Gastrocnemius medialis (tissue), 4 donors: ENCODE measurements around the gene CAMK4. TPM values are rescaled to one million over a fixed set of nuclear protein-coding genes. Genes with fewer than 3 reads are reported as not detected.

Source experiments
- ATAC-seq, 2 donors: fragments of 150-250 bp; one replicate each; pipeline ENCODE4 v1.9.1; 2016
- DNase-seq, 2 donors: peaks; one replicate each; pipeline ENCODE4 v3.0.0-alpha.2; 2019
- H3K27ac ChIP-seq, 4 donors: fragments of 200-600 bp; sonication (generic); 1 replicate in 1 of 4; 2 replicates in 3 of 4; pipeline ENCODE4 v1.5.1; 2016 to 2018; ENCODE audit warnings: mild to moderate bottlenecking in 2 of 4, moderate library complexity in 1 of 4
- H3K27me3 ChIP-seq, 3 donors: fragments of 200-600 bp; sonication (generic) in 2 of 3; 1 replicate in 1 of 3; 2 replicates in 2 of 3; pipeline versions ENCODE4 v1.5.1 to v1.6.0; 2016 to 2019; ENCODE audit warnings: mild to moderate bottlenecking in 1 of 3, moderate library complexity in 1 of 3
- H3K36me3 ChIP-seq, 2 donors: fragments of 200-600 bp; sonication (generic) in 1 of 2; one replicate each; pipeline ENCODE4 v1.5.1; 2017 to 2018
- H3K4me1 ChIP-seq, 2 donors: fragments of 200-600 bp; sonication (generic) in 1 of 2; one replicate each; pipeline ENCODE4 v1.5.1; 2016 to 2017; ENCODE audit warnings: mild to moderate bottlenecking in 2 of 2
- H3K4me3 ChIP-seq, 4 donors: fragments of 200-600 bp; sonication (generic) in 3 of 4; 1 replicate in 1 of 4; 2 replicates in 3 of 4; pipeline ENCODE4 v1.5.1; 2016 to 2019; ENCODE audit warnings: mild to moderate bottlenecking in 2 of 4
- H3K9me3 ChIP-seq, 3 donors: fragments of 200-600 bp; sonication (generic) in 2 of 3; 1 replicate in 1 of 3; 2 replicates in 2 of 3; pipeline ENCODE4 v1.5.1; 2016 to 2019
- CTCF ChIP-seq, 5 experiments: fragments of 450-650 bp in 3 of 5; fragments of 200-600 bp in 2 of 5; sonication (generic) in 2 of 5; IDR thresholded peaks in 4 of 5; conservative IDR thresholded peaks in 1 of 5; 1 replicate in 4 of 5; 2 replicates in 1 of 5; pipeline ENCODE4 v1.5.1; 2016 to 2019; ENCODE audit warnings: antibody characterized with exemption in 5 of 5, mild to moderate bottlenecking in 3 of 5, moderate library complexity in 3 of 5
- POLR2A ChIP-seq, 2 donors: fragments of 450-650 bp; IDR thresholded peaks; one replicate each; pipeline ENCODE4 v1.6.1; 2017; ENCODE audit warnings: antibody characterized with exemption in 2 of 2, mild to moderate bottlenecking in 2 of 2, moderate library complexity in 2 of 2
- in situ Hi-C, 4 donors: fragments of 200-750 bp; cut with MboI; loops; one replicate each; pipeline versions ENCODE4 v1.15.0 to v1.8.0; 2017; ENCODE audit warnings: low sequenced_read_pairs in 4 of 4
- intact Hi-C: fragments of 100-400 bp; cut with DNase I; formaldehyde crosslinking; loops from one replicate; pipeline ENCODE4 v1.15.1; 2023; ENCODE audit warnings: low total_unique reads
- total RNA-seq, 4 donors: library from RNA; depleted of rRNA; stranded (reverse); fragments of >200 nt; gene quantifications; one replicate each; pipeline versions ENCODE4 v1.1.0 to v1.2.3, GENCODE V29; 2016

Gene CAMK4
- total RNA-seq, 4 donors from 2014 or later = 0.27 to 1.0 (median 0.72) TPM

- H3K4me1 ChIP-seq = no peaks in the 10 kb centered on the region
- no peak overlapping the region for H3K4me3 ChIP-seq
- DNase-seq = no peak
- intact Hi-C loops = no loop called here
- H3K27ac ChIP-seq = no peak overlapping the region
- no peaks in the 10 kb centered on the region for H3K9me3 ChIP-seq
- H3K36me3 ChIP-seq = no peaks in the 10 kb centered on the region
- H3K27me3 ChIP-seq = no peaks in the 10 kb centered on the region
- TF ChIP-seq POLR2A (IDR thresholded peaks at IDR 0.05) (no peak), CTCF (IDR thresholded peaks at IDR 0.05 in 4 of 5, conservative IDR thresholded peaks at IDR 0.05 in 1 of 5) (no peak)
- in situ Hi-C loops = no loop called here
- no peak for ATAC-seq
These were observed 230.0 kb downstream of the CAMK4 start for GRCh38 chr5:111454198-111454622.

GRCh38 chr5:111454776-111455175 is 230.6 kb downstream of the CAMK4 start:
- no peak for ATAC-seq
- no peaks in the 10 kb centered on the region for H3K36me3 ChIP-seq
- H3K27me3 ChIP-seq = no peaks in the 10 kb centered on the region
- H3K4me3 ChIP-seq = no peak overlapping the region
- intact Hi-C loops (no loop called here), in situ Hi-C loops (no loop called here)
- no peak for DNase-seq
- no peak overlapping the region for H3K27ac ChIP-seq
- TF ChIP-seq CTCF (IDR thresholded peaks at IDR 0.05 in 4 of 5, conservative IDR thresholded peaks at IDR 0.05 in 1 of 5) (no peak), POLR2A (IDR thresholded peaks at IDR 0.05) (no peak)
- no peaks in the 10 kb centered on the region for H3K9me3 ChIP-seq
- H3K4me1 ChIP-seq = no peaks in the 10 kb centered on the region

GRCh38 chr5:111461255-111461671 is 237.1 kb downstream of the CAMK4 start:
- DNase-seq (no peak), ATAC-seq (no peak)
- TF ChIP-seq CTCF (IDR thresholded peaks at IDR 0.05 in 4 of 5, conservative IDR thresholded peaks at IDR 0.05 in 1 of 5) (no peak), POLR2A (IDR thresholded peaks at IDR 0.05) (no peak)
- Histone ChIP-seq H3K36me3 (no peaks in the 10 kb centered on the region), H3K4me1 (no peaks in the 10 kb centered on the region), H3K27ac (no peak overlapping the region), H3K4me3 (no peak overlapping the region), H3K27me3 (no peaks in the 10 kb centered on the region), H3K9me3 (no peaks in the 10 kb centered on the region)
- in situ Hi-C loops = no loop called here
- intact Hi-C loops = no loop called here

DNA sequence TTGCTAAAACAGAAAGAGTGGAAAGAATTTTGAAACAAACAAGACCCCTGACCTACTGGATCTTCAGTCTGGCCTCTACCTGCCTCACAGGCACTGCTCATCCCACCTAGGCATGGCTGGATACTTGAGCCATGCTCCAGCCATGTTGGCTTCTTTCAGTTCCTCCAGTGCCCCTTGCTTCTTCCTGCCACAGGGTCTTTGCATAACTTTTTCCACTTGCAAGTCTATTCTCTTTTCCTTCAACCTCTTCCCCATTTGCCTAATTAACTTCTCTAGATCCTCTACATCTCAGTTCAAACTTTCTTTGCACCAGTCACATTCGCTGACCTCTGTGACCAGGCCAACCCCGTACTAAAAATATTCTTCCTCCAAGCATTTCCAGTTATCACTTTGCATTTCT is 237.8 kb downstream of the CAMK4 start:
- in situ Hi-C loops (no loop called here), intact Hi-C loops (no loop called here)
- ATAC-seq = no peak

More for the DNA sequence above, 237.8 kb downstream of the CAMK4 start:
- H3K36me3 ChIP-seq = no peaks in the 10 kb centered on the region
- H3K27ac ChIP-seq = no peak overlapping the region
- TF ChIP-seq CTCF (IDR thresholded peaks at IDR 0.05 in 4 of 5, conservative IDR thresholded peaks at IDR 0.05 in 1 of 5) (no peak), POLR2A (IDR thresholded peaks at IDR 0.05) (no peak)
- H3K9me3 ChIP-seq = no peaks in the 10 kb centered on the region
- H3K27me3 ChIP-seq = no peaks in the 10 kb centered on the region
- H3K4me1 ChIP-seq = no peaks in the 10 kb centered on the region
- DNase-seq = no peak
- H3K4me3 ChIP-seq = no peak overlapping the region
